GM19372 (cell line): Measurements from ENCODE around the gene LMO7.

Source experiments
- ATAC-seq: cut with Tn5 transposase; IDR thresholded peaks from one replicate; pipeline ENCODE4 v1.9.1; 2021; ENCODE audit warnings: mild to moderate bottlenecking, low read depth, moderate library complexity; ENCODE audit not compliant: unreplicated experiment

The LMO7 gene

DNA sequence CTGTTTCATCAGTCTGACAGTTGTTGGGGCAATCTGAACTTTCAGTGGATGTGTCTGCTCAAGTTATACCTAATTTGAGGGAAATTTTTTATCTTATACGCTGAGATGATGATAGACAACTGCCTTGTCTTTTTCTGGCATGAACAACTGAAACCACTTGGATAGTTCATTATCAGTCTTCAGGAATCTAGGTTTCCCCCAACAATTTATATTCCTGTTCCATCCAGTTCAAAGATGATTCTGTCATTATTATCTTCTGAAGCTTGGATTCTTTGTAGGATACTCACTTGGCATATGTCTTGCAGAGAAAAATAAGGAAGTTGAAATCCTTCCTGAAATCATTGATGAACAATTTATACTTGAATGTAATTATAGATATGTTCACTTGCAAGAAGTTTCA, 193.7 kb downstream of the LMO7 start:
- no peak for ATAC-seq

DNA sequence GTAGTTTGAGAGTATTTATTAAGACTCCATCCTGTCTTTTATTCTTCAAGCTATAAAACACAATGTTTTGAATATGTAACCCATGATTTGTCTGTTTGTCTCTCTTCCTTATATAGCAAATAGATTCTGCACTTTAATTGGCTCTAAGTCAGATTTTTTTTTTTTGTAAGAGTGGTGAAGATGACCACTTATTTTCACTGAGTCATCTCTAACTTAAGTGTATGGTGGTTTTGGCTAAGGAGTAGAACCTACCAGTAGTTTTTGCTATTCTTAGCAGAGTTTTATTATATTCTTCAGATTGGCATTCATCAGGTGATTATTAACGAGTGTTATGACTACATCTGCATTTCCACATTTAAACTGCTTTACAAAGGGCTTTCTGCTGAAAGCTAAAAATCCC, 194.7 kb downstream of the LMO7 start:
- ATAC-seq = no peak

DNA sequence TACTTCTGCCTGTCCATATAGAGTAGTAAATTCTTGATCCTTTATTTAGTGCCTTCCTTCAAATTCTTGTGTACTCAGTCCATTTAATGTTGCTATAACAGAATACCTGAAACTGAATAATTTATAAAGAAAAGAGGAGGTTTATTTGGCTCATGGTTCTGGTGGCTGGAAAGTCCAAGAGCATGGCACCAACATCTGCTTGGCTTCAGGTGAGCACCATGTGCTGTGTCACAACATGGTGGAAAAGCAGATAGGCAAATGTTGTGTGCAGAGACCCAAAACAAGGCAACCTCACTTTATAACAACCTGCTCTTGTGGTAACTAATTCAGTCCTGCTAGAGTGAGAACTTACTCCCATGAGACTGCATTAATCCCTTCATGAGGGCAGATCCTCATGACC, 195.3 kb downstream of the LMO7 start:
- no peak for ATAC-seq

DNA sequence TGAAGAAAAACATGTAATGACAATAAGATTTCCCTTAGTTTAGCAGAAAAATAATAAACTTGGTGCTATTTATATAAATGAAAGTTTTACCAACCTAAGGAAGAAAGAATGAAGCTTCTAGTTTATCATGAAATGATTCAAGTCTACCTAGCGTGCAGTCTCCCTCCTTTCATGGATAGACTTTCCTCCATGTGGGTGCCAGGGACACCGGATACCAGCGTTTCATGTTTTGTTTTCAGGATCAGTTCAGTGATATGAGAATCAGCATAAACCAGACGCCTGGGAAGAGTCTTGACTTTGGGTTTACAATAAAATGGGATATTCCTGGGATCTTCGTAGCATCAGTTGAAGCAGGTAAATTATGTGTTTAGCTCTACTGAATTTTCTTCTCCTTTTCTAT, 196.7 kb downstream of the LMO7 start:
- ATAC-seq = no peak

DNA sequence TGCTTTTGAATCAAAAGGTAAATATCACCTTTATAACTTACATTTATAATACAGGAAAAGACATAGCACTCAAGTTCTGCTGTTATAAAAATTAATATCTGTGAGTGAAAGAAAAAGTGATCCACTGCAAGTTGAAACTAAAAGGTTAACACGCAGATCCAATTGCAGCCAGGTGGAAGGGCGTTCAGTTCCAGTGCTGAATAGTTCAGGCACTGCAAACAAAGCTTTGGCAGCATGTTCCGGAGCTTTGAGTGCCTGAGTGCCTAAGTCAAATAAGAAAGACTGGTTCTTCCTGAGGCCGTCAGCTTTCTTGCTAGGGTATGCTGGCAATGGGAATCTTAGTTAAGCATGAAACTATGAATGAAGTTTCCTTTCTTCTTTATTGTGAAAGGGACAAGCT, 200.3 kb downstream of the LMO7 start:
- ATAC-seq = no peak

DNA sequence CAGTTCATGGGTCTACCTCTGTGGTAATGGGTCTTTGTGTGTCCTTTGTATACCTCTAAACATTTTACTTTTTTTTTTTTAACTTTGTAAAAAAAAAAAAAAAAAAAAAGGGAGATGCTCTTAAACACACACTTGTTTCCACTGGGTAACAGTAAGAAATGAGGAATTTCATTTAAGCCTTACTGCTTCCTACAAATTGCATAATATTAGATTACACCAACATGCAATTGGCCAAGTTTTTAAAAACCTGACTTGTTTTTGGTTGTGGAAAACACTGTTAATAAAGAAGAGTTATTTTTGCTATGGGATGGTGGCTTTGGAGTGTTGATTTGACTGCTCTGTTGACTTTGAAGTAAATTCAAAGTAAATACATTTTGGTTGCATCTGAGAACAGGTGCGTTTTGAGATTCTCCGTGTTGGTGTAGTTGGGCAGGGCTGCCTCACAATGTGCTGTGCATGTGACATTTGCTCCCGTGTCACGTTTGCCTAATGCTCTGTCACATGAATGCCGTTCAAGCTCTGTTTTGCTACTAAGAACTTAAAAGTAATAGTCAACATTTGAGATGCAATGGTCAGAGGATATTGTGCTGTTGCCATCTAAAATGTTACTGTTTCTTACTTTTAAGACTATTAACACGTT, 202.4 kb downstream of the LMO7 start:
- ATAC-seq = no peak

DNA sequence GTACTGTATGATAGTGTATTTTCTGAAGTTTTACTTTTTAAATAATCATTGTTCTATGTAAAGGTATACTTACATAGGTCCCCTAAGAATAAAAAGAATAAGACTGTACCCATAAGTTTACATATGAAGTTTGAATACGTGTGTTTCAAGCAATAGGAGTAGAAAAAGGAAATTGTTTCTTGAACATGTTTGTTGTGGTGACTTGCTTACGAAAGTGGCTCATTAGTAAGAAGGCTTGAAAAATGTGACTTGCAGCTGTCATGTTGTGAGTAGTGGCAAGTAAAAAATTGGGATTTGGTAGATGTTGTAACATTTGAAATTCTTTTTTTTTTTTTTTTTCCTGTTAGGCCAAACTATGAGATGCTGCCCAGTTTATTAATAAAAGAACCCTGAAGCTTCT, 203.3 kb downstream of the LMO7 start:
- ATAC-seq = no peak

DNA sequence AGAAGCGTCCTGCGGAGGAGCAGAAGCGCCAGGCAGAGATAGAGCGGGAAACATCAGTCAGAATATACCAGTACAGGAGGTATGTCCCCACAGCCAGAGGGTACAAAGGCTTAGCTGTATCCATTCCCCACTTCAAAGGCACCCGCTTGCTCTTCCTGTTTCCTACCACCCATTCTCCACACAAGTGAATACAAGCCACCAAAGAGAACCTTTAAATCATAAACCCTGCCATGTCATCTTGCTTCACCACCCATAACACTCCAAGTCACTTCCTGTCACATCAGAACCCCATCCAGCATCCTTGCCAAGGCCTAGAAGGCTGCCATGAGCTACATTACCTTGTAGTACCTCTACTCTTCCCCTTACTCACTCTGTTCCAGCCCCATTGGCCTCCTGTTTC, 205.8 kb downstream of the LMO7 start:
- ATAC-seq = no peak

DNA sequence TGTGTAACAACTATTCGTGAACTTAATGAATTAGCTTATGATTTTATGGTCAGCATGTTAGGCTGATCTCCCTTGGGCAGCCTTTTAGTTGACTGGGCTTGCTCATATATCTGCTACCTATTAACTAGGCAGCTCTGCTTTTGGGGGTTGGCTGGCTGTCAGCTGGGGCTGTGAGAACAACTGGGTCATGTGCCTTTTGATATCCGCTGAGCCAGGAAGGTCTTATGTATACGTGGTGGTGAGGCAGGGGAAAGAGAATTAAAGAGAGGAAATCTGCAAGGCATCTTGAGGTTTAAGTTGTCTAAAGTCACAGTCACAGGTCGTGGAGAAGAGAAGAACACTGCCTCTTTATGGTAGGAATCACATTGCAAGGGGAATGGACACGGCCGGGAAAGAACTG, 206.9 kb downstream of the LMO7 start:
- no peak for ATAC-seq

DNA sequence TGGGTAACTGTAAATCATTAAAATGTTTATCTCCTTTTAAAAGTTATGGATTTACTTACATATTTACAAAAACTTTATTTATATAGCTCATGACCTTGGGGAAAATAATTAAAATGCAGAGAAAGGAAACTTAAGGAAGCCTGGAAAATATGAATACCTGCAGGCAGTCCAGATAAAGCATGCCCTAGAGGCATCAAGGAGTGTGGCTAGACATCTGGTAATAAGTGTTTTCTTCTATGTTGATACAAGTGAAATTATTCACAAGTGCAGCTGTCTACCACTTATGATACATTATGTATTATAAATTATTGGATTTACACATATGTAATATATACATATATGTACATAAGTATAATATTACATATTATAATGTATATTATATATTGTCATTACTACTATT, 207.9 kb downstream of the LMO7 start:
- no peak for ATAC-seq

DNA sequence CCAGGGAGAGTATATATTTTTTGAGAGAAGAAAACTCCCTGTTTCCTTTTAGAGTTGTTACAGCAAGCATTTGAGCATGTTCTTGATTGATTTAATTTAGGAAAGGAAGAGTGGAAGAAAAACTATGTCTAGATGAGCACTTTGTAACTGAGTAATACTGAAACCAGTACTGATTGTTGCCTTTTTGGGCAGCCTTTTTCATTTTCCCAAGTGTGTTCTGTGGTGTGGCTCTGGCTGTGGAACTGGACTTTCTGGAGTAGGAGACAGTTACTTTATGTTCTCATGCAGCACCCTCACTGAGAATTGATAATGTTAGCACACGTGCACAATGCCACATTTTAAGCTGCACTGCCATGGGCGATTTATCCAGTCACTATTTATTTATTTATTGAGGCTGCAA, 211.5 kb downstream of the LMO7 start:
- no peak for ATAC-seq

DNA sequence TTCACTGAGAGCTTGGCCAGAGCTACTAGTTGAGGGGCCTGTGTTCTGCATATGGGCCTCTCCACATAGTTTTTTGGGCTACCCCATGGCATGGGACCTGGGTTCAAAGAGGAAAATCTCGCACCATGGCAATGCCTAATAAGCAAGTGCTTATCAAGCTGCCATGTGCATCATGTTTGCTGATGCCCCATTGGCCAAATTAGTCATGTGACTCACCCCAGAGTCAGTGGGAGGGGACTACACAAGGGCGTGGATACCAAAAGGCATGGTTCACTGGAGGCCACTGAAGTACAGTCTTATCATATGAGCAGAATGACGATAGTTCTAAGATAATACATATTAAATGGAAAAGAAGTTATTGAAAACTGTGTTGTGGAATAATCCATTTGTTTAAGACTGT, 214.8 kb downstream of the LMO7 start:
- no peak for ATAC-seq

DNA sequence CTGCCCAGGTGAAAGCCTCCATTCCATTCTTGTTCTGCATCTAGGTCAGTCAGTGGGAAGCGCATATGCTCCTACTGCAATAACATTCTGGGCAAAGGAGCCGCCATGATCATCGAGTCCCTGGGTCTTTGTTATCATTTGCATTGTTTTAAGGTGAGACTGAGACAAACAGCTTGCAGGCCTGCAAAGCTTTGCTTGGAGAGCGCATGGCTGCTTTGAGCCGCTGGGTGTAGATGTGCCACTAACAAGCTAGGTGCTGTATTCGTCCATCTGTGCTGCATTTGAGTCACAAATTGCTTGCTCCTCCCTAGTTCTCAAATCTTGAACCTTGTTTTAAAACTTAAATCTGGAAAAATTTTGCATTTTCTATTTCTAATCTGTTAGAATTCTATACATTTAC, 219.1 kb downstream of the LMO7 start:
- no peak for ATAC-seq

DNA sequence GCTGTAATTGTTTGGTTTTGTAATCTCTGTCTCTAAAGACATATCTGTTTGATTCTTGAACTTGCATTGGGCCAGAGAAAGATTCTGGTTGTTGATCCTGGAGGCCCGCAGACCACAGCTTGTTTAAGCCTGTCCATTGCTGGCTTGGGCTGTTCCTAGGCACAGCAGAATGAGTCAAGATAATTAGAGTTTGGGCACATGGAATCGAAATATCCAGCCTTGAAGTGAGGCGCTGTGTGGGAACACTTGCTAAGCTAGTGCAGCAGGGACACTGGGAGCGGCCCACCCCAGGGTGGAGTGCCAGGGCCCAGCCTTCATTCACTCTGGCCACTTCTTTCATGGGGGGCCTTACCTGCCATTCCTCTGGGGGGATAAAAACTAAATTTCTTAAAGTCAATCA, 219.7 kb downstream of the LMO7 start:
- no peak for ATAC-seq

DNA sequence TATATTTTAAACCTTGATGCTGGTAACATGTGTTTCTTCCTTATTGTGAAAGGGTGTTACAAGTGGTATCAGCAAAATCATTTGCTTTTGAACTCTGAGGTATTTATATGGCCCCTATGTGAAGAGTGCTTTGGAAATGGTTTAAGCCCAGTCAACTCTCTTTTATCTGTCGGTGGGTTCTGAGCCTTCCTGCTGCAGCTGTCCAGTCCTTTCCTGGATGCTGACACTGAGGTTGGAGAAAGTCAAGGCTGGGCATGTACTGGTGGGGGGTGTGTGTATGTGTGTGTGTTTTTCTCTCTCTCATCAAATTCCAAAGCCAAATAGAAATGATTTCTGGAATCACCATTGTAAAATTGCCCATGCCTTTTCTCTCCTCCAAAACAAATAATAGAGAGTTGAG, 221.2 kb downstream of the LMO7 start:
- ATAC-seq = no peak

DNA sequence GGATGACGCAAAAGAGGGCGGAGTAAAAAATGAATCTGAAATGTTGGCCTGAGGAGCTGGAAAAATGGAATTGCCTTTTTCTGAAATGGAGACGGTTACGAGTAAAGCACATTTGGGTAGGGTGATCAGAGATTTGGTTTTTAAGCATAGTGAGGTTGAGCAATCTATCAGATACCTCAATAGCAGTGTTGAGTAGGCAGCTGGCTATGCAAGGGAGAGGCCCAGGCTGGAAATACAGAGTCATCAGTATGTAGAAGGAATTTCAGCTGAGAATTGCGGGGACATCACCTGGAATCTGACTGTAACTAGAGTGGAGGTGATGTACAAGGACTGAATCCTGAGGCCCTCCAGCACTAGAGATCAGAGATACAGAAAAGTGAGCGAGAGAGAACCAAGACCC, 224.8 kb downstream of the LMO7 start:
- no peak for ATAC-seq

DNA sequence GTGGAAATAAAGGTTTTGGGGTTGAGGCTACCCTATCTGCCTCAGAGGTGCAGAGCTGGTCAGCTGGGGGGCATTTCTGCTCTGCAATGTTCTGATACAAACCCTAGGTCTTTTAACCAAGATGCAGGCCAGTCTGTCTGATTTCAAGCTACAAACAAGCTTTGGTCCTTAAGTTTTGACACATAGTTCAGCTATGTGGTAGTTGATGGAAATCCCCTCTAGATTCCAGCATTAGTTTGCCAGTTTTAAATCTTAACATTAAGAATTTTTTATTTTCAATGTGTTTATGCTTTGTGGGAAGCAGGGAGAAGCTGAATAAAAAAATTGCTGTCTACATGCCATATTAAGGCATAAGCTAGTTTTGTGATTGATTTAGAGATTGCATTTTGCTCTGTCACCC, 225.7 kb downstream of the LMO7 start:
- no peak for ATAC-seq

DNA sequence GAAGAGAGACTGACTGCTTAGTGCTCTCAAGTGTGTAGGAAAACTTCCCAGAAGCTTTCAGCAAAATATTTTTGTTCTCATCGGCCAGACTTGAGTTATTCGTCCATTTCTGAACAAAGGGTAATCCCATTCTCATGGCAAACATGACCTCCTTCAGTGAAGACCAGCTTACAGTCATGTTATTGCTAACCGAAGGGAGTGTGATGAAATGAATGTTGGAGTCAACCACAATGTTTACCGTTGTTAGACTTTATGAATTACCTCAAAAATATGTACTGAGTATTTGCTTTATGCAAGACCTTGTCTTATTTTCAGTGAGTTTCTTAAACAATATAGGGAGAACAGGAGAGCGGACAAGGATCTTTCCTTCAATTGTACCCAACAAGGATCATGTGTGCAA, 228.6 kb downstream of the LMO7 start:
- ATAC-seq = no peak

DNA sequence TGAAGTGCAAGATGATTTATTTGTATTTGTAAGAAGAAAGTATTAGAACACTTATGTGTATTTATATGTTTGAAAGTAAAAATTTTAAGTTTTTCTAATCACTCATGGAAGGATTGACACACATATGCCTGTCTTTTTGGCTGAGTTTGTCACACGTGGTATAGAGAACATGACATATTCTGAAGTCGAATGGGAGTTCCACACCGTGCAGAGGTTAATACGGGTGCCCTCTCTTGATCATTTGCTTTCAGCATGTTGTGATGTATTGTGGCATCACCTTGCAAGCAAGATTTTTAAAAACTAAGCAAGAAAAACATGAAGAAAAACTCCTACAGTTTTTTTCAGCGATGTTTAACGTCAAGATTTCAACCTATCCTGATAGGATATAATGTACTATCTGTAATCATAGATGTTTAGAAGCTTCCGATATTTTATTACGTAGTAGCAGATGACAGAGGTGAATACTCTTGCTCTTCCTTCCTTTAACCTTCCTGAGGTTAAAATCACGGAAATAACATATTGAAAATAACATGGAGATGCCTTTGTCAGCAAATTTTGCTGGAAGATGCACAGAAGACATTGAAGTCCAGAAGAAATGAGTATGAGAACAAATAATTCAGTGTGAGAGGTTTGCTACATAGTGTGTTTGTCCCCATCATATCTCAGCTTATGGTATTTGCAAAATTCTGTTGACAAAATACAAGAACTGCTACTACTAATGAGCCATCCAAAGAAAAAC, 231.4 kb downstream of the LMO7 start:
- ATAC-seq = no peak

DNA sequence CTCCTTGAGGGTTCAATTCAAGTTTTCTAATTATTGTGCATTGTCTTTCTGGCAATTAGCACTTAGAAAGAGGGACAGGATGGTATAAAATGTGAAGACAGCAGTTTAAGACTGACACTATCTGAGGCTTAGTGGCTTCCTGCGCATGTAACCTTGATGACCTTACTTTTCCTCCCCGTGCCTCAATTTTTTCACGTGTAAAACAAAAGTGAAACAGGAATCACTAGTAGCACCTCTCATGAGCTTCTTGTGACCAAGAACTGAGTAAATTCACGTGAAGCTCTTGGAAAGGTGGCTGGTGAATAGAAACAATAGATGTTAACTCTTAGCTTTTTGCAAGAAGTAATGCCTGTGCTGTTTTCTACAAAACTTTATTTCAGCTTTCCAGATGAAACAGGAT, 233.9 kb downstream of the LMO7 start:
- ATAC-seq = peak; percentile 20

DNA sequence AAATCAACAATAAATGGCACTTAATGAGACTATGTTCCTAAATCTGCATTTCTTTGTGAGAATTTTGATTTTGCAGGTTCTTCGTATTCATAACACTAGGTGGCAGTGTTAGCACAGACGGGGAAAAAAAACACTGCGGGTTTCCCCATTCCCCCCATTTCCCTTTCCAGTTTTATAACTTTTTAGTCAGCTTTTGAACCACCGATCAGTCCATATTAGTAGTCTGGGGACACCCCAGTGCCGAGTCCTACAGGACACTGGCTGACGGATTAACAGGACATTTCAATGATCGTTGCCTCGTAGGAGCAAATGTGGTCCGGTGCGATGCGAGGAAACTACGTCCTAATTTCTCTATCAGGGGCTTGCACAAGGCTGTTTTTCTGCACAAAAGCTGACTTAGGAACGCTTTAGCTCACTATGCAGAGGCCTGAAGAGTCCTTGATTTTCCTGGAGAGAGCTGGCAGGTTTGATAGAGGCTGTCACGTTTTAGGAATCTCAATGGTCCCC, 234.3 kb downstream of the LMO7 start:
- ATAC-seq = peak; percentile 58

DNA sequence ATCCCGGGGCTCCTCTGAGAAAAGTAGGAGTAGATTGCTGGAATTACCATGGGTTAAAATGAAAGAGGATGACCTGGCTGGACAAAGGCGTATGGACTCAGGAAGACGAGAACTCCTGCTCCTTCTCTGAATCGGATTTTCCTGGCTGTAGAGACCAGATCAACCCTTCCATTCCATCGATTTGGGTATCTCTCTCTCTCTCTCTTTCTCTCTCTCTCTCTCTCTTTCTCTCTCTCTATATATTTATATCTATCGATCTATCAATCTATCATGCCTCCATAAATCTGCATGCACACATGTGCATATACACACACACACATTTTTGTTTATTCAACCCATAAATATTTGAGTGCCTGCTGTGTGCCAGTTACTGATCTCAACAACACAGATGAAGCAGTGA, 234.9 kb downstream of the LMO7 start:
- ATAC-seq = no peak
